ENCODE measurements around the gene DLG1. TPM values are rescaled to one million over a fixed set of nuclear protein-coding genes. Genes with fewer than 3 reads are reported as not detected.

Gene DLG1
- total and polyA plus RNA-seq, 8 donors: 17.9 to 173 (median 92.9) TPM

DNA sequence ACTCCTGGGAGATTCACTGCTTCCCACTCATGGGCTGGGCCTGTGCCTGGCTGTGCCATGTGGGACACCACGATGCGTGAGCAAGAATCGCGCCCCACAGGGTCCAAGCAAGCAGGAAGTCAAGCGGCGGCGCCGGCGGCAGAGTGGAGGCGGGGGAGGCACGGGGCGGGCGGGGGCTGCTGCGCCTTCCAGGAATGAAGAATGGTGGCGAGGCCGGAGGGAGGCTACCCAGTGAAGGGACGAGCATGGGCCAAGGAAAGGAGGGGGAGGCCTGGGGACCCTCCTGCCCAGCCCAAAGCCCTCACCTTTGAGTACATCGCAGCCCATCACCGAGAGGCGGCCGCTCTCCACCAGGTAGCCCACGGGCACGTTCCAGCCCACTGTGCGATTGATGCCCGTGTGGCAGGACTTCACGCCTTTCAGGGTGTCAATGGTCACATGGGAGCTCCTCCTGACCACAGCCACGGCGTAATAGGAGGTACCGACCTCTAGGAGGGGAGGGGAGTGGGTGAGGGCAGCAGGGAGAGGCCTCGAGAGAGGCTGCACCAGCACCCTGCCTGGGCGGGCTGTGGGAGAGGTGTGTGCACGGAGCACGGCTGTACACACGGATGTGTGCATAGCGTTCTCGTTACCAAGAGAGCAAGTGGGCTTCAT lies 274.3 kb downstream of the DLG1 start:
- intact Hi-C loops (cut with DNase I; ENCODE audit: low total_unique reads): no loop called here
- no peak for TF ChIP-seq POLR2AphosphoS5 (IDR thresholded peaks at IDR 0.05)
- no peak for TF ChIP-seq EP300 (IDR thresholded peaks at IDR 0.05)
- no peak for TF ChIP-seq POLR2A (IDR thresholded peaks at IDR 0.05)
- no peak for TF ChIP-seq CTCF (IDR thresholded peaks at IDR 0.05)
- peaks cover 5 to 22% (median 16%) of the 10 kb centered on the region in 4 donors for H3K4me1 ChIP-seq
- no peaks in the 10 kb centered on the region for H3K9me3 ChIP-seq
- no peak for DNase-seq
- 68 to 78% (median 77%) methylated on average over 34 to 36 of the region's 36 CpGs for WGBS, 5 donors
- H3K27me3 ChIP-seq: peaks cover 0 to 56% (median 11%) of the 10 kb centered on the region in 3 donors
- no peak overlapping the region for H3K4me3 ChIP-seq
- H3K36me3 ChIP-seq: no peaks in the 10 kb centered on the region
- H3K27ac ChIP-seq: no peak overlapping the region

DNA sequence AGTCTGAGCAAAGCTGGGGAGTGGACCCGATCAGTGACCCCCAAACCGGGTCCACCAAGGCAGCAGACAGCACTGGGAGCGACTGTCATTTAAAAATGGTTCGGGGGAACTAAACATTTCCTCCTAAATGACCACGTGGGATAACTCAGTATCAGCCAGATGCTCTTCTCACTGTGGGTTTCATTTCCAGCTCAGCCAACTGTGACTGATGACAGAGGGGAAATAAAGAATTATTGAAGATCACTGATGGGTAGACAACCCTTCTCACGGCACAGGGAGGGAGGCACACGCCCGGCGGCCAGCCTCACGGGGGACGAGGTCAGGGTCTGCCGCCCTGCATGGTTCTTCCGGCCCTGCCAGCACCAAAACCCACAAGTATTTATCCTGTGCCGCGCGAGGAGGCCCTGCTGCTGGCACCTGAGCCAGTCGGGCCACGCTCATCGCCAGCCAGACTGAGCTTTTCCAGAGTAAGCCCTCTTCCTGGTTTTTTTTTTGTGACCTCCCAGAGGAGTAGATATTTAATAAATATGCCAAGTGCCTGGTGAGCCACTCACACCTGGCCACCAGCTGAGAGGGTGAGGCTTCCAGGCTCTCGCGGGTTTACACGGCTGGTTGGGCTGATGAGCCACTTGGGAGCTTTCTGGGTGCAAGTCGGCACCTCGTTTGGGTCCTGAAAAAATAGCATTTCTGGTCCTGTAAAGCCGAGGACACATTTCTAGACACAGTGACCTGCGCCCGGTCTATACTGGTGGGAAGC lies 275.0 kb downstream of the DLG1 start:
- Histone ChIP-seq H3K27me3 (peaks cover 0 to 49% (median 4%) of the 10 kb centered on the region in 3 donors), H3K36me3 (no peaks in the 10 kb centered on the region), H3K4me1 (peaks cover 0 to 15% (median 9%) of the 10 kb centered on the region in 4 donors), H3K9me3 (no peaks in the 10 kb centered on the region), H3K4me3 (no peak overlapping the region), H3K27ac (no peak overlapping the region)
- TF ChIP-seq POLR2AphosphoS5 (IDR thresholded peaks at IDR 0.05) (no peak), EP300 (IDR thresholded peaks at IDR 0.05) (no peak), POLR2A (IDR thresholded peaks at IDR 0.05) (no peak), CTCF (IDR thresholded peaks at IDR 0.05) (no peak)
- intact Hi-C loops (cut with DNase I; ENCODE audit: low total_unique reads): no loop called here
- no peak for DNase-seq
- WGBS, 5 donors: 54 to 64% (median 61%) methylated on average over 24 to 27 of the region's 27 CpGs

GRCh38 chr3:197022405-197023231 lies 275.8 kb downstream of the DLG1 start:
- intact Hi-C loops (cut with DNase I; ENCODE audit: low total_unique reads): no loop called here
- Histone ChIP-seq H3K9me3 (no peaks in the 10 kb centered on the region), H3K4me1 (peaks cover 0 to 14% (median 7%) of the 10 kb centered on the region in 4 donors), H3K4me3 (no peak overlapping the region), H3K27me3 (peaks cover 0 to 42% (median 4%) of the 10 kb centered on the region in 3 donors), H3K36me3 (no peaks in the 10 kb centered on the region), H3K27ac (no peak overlapping the region)
- TF ChIP-seq POLR2AphosphoS5 (IDR thresholded peaks at IDR 0.05): no peak
- no peak for TF ChIP-seq EP300 (IDR thresholded peaks at IDR 0.05)
- TF ChIP-seq POLR2A (IDR thresholded peaks at IDR 0.05): no peak
- TF ChIP-seq CTCF (IDR thresholded peaks at IDR 0.05): no peak
- DNase-seq: no peak
- 20 to 34% (median 23%) methylated on average over 22 of the region's 22 CpGs for WGBS, 5 donors

Measured in stomach (tissue), 9 donors.